CD4-positive, alpha-beta T cell (primary cell): ENCODE measurements around the gene NSDHL. TPM values are rescaled to one million over a fixed set of nuclear protein-coding genes. Genes with fewer than 3 reads are reported as not detected.

Experiments used
- ATAC-seq: fragments of 200-7000 bp; cut with Tn5 transposase; one replicate; pipeline ENCODE4 v1.10.0; 2022; ENCODE audit warnings: mild to moderate bottlenecking; ENCODE audit not compliant: poor library complexity
- CTCF ChIA-PET: fragments of 350-600 bp; sonication (Branson Sonifier 250); formaldehyde crosslinking; loops from one replicate; lab custom pipeline; 2021; ENCODE audit warnings: antibody characterized with exemption, inconsistent platforms; lab: Charles Lee
- POLR2A ChIA-PET: fragments of 350-600 bp; sonication (Branson Sonifier 250); formaldehyde crosslinking; loops from one replicate; lab custom pipeline; 2021; ENCODE audit warnings: antibody characterized with exemption, inconsistent platforms; lab: Charles Lee
- DNase-seq, 14 experiments: peaks; one replicate each; pipeline ENCODE4 v3.0.0-alpha.2; 2013 to 2020; ENCODE audit warnings: mixed read lengths in 2 of 14
- H3K27ac ChIP-seq, 2 donors: one replicate each; pipeline versions ENCODE4 v1.5.1 to v1.7.0; 2013; ENCODE audit warnings: low read length in 2 of 2, low read depth in 1 of 2, mild to moderate bottlenecking in 1 of 2
- H3K27me3 ChIP-seq, 2 experiments: 1 replicate in 1 of 2; 2 replicates in 1 of 2; pipeline versions ENCODE4 v1.6.1 to v1.7.0; 2013; ENCODE audit warnings: low read length in 2 of 2, control low read depth in 1 of 2, mild to moderate bottlenecking in 1 of 2, moderate library complexity in 1 of 2; ENCODE audit not compliant: insufficient read depth in 2 of 2, control insufficient read depth in 1 of 2
- H3K36me3 ChIP-seq: one replicate; pipeline ENCODE4 v1.6.1; 2013; ENCODE audit warnings: low read length, control low read depth; ENCODE audit not compliant: insufficient read depth
- H3K4me1 ChIP-seq: one replicate; pipeline ENCODE4 v1.6.1; 2013; ENCODE audit warnings: low read length, control low read depth; ENCODE audit not compliant: insufficient read depth
- H3K4me3 ChIP-seq: one replicate; pipeline ENCODE4 v1.5.1; 2013; ENCODE audit warnings: mild to moderate bottlenecking, low read length, moderate library complexity
- H3K9me3 ChIP-seq, 2 experiments: 1 replicate in 1 of 2; 2 replicates in 1 of 2; pipeline versions ENCODE4 v1.6.1 to v1.7.0; 2013; ENCODE audit warnings: low read length in 2 of 2, mild to moderate bottlenecking in 2 of 2, control low read depth in 1 of 2, moderate library complexity in 1 of 2; ENCODE audit not compliant: control insufficient read depth in 1 of 2, insufficient read depth in 1 of 2
- H3K27ac Mint-ChIP-seq: one replicate; pipeline ENCODE4 v1.8.0; 2020; ENCODE audit warnings: mixed read lengths
- H3K27me3 Mint-ChIP-seq: one replicate; pipeline ENCODE4 v1.8.0; 2021; ENCODE audit warnings: mixed read lengths
- H3K36me3 Mint-ChIP-seq: one replicate; pipeline ENCODE4 v1.8.0; 2021; ENCODE audit warnings: low read depth, mixed read lengths
- H3K4me1 Mint-ChIP-seq: one replicate; pipeline ENCODE4 v1.8.0; 2021; ENCODE audit warnings: low read depth, mixed read lengths
- H3K4me3 Mint-ChIP-seq: one replicate; pipeline ENCODE4 v1.8.0; 2020; ENCODE audit warnings: mild to moderate bottlenecking, mixed read lengths
- H3K9me3 Mint-ChIP-seq: one replicate; pipeline ENCODE4 v1.8.0; 2020; ENCODE audit warnings: mixed read lengths
- intact Hi-C, 2 experiments: fragments of 100-400 bp; cut with DNase I in 1 of 2; cut with micrococcal nuclease in 1 of 2; formaldehyde crosslinking; loops; one replicate each; pipeline versions ENCODE4 v1.15.1 to v1.9.0; 2023 to 2025; cut with DNase I, micrococcal nuclease
- total RNA-seq, 174 experiments: library from RNA in 2 of 174; stranded (reverse) in 2 of 174; gene quantifications; one replicate each; pipeline ENCODE4 v1.2.3 and lab custom pipeline; 2021 to 2026
- TF ChIP-seq, protein P1 (sequence below): fragments of 200-600 bp; IDR thresholded peaks from one replicate; pipeline ENCODE4 v1.8.0; 2022; ENCODE audit warnings: antibody characterized with exemption, mild to moderate bottlenecking

The NSDHL gene
- total RNA-seq, 2 experiments from 2014 or later: 2.7 to 2.9 TPM

GRCh38 chrX:152865232-152865920 is 34.5 kb downstream of the NSDHL start:
- Histone ChIP-seq H3K27me3 (no peaks in the 10 kb centered on the region), H3K9me3 (no peaks in the 10 kb centered on the region), H3K4me3 (no peak overlapping the region), H3K4me1 (no peaks in the 10 kb centered on the region), H3K27ac (no peak overlapping the region), H3K36me3 (peaks cover 22% of the 10 kb centered on the region)
- H3K27me3 Mint-ChIP-seq: no peaks in the 10 kb centered on the region
- TF ChIP-seq, protein P1, sequence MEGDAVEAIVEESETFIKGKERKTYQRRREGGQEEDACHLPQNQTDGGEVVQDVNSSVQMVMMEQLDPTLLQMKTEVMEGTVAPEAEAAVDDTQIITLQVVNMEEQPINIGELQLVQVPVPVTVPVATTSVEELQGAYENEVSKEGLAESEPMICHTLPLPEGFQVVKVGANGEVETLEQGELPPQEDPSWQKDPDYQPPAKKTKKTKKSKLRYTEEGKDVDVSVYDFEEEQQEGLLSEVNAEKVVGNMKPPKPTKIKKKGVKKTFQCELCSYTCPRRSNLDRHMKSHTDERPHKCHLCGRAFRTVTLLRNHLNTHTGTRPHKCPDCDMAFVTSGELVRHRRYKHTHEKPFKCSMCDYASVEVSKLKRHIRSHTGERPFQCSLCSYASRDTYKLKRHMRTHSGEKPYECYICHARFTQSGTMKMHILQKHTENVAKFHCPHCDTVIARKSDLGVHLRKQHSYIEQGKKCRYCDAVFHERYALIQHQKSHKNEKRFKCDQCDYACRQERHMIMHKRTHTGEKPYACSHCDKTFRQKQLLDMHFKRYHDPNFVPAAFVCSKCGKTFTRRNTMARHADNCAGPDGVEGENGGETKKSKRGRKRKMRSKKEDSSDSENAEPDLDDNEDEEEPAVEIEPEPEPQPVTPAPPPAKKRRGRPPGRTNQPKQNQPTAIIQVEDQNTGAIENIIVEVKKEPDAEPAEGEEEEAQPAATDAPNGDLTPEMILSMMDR: no peak
- DNase-seq (no peak), ATAC-seq (no peak)
- ChIA-PET CTCF (no interaction called here), POLR2A (no interaction called here)
- H3K9me3 Mint-ChIP-seq: no peaks in the 10 kb centered on the region
- no peak overlapping the region for H3K27ac Mint-ChIP-seq
- intact Hi-C loops: no loop called here
- peaks cover 55% of the 10 kb centered on the region for H3K36me3 Mint-ChIP-seq
- H3K4me3 Mint-ChIP-seq: no peak overlapping the region
- H3K4me1 Mint-ChIP-seq: no peaks in the 10 kb centered on the region

GRCh38 chrX:152866386-152866785 is 35.5 kb downstream of the NSDHL start:
- intact Hi-C loops: no loop called here
- TF ChIP-seq, protein P1: no peak
- peaks cover 22% of the 10 kb centered on the region for H3K36me3 ChIP-seq
- H3K27me3 Mint-ChIP-seq: no peaks in the 10 kb centered on the region
- no peaks in the 10 kb centered on the region for H3K9me3 ChIP-seq
- no peak overlapping the region for H3K4me3 ChIP-seq
- H3K27me3 ChIP-seq: no peaks in the 10 kb centered on the region
- no peak overlapping the region for H3K27ac Mint-ChIP-seq
- H3K27ac ChIP-seq: no peak overlapping the region
- no peaks in the 10 kb centered on the region for H3K4me1 Mint-ChIP-seq
- H3K36me3 Mint-ChIP-seq: peaks cover 47% of the 10 kb centered on the region
- H3K4me1 ChIP-seq: no peaks in the 10 kb centered on the region
- DNase-seq: no peak
- no peaks in the 10 kb centered on the region for H3K9me3 Mint-ChIP-seq
- ChIA-PET CTCF (no interaction called here), POLR2A (no interaction called here)
- no peak overlapping the region for H3K4me3 Mint-ChIP-seq
- ATAC-seq: no peak

DNA sequence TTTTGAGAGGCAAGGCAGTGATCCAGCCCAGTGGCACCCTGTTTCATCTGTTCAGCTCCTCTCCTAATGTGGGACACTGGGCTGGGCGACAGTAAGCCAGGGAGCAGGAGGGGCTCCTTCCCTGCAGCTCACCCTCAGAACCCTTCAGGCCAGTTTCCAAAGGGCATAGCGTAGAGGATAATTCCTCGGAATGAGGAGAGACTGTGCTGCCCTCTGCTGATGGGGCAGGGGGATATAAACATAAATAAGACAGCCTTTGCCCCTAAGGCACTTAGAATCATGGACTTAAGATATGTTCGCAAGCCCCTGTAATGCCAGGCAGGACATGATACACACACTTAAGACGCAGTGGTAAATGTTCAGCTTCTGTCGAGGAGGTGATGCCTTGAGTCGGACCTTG is 39.1 kb downstream of the NSDHL start:
- H3K27me3 Mint-ChIP-seq: no peaks in the 10 kb centered on the region
- H3K4me1 ChIP-seq: peaks cover 16% of the 10 kb centered on the region
- TF ChIP-seq, protein P1: no peak
- no peaks in the 10 kb centered on the region for H3K9me3 ChIP-seq
- intact Hi-C loops: no loop called here
- DNase-seq (no peak), ATAC-seq (no peak)
- peaks cover 26% of the 10 kb centered on the region for H3K36me3 Mint-ChIP-seq
- ChIA-PET CTCF (no interaction called here), POLR2A (no interaction called here)
- no peaks in the 10 kb centered on the region for H3K27me3 ChIP-seq
- no peak overlapping the region for H3K27ac Mint-ChIP-seq
- H3K27ac ChIP-seq: no peak overlapping the region
- H3K4me1 Mint-ChIP-seq: no peaks in the 10 kb centered on the region
- H3K4me3 ChIP-seq: no peak overlapping the region
- peaks cover 14% of the 10 kb centered on the region for H3K36me3 ChIP-seq
- H3K9me3 Mint-ChIP-seq: no peaks in the 10 kb centered on the region
- H3K4me3 Mint-ChIP-seq: no peak overlapping the region
